ENCODE measurements around the gene MSX2. TPM values are rescaled to one million over a fixed set of nuclear protein-coding genes. Genes with fewer than 3 reads are reported as not detected.

The MSX2 gene
- total and polyA plus RNA-seq, 2 of the 8 experiments (the other 6 are each of a cell fraction or from before 2014, with no cell fraction given) = 0.24 to 0.47 TPM

- TF ChIP-seq EZH2 (IDR thresholded peaks at IDR 0.05; ENCODE audit: low read depth, low read length, severe bottlenecking) = peak; percentile 27
- TF ChIP-seq TAF7 (optimal IDR thresholded peaks at IDR 0.05; ENCODE audit: borderline replicate concordance, low read depth, low read length) = no peak
- TF ChIP-seq ATF2 (IDR thresholded peaks at IDR 0.05; ENCODE audit: low read length) = no peak
- no peak for TF ChIP-seq SAP30 (IDR thresholded peaks at IDR 0.05; ENCODE audit: insufficient read depth, insufficient replicate concordance, low read length)
- no peak for TF ChIP-seq MAFK (IDR thresholded peaks at IDR 0.05; ENCODE audit: low read depth, low read length)
- TF ChIP-seq RAD21 (IDR thresholded peaks at IDR 0.05 in 1 of 2, conservative IDR thresholded peaks at IDR 0.05 in 1 of 2; ENCODE audit: low read depth in 2 of 2, low read length in 2 of 2) = no peak
- TF ChIP-seq SP1 (IDR thresholded peaks at IDR 0.05; ENCODE audit: low read depth, low read length) = no peak
- no peak for TF ChIP-seq SRF (IDR thresholded peaks at IDR 0.05; ENCODE audit: low read depth, low read length)
These were observed 4.4 kb upstream of the MSX2 start (continued) for GRCh38 chr5:174719793-174720611.
